Body of pancreas (tissue), 4 donors: ENCODE results near the gene PIWIL1. TPM values are rescaled to one million over a fixed set of nuclear protein-coding genes. Genes with fewer than 3 reads are reported as not detected.

ENCODE experiments used
- ATAC-seq: fragments of 150-250 bp; one replicate; pipeline ENCODE4 v1.9.1; 2016
- DNase-seq, 4 donors: peaks; one replicate each; pipeline ENCODE4 v3.0.0-alpha.2; 2019
- H3K27ac ChIP-seq, 4 donors: fragments of 200-600 bp; sonication (generic); 1 replicate in 3 of 4; 2 replicates in 1 of 4; pipeline versions ENCODE4 v1.5.1 to v1.6.1; 2016 to 2019; ENCODE audit warnings: mild to moderate bottlenecking in 1 of 4, mixed read lengths in 1 of 4, moderate library complexity in 1 of 4
- H3K27me3 ChIP-seq, 2 donors: fragments of 200-600 bp; sonication (generic); one replicate each; pipeline ENCODE4 v1.6.0; 2016; ENCODE audit warnings: mild to moderate bottlenecking in 1 of 2
- H3K36me3 ChIP-seq, 2 donors: fragments of 200-600 bp; sonication (generic); replicated peaks in 1 of 2; 2 replicates each; pipeline ENCODE4 v1.5.1; 2016; ENCODE audit warnings: low read depth in 2 of 2; ENCODE audit not compliant: insufficient read depth in 1 of 2
- H3K4me1 ChIP-seq: fragments of 200-600 bp; sonication (generic); one replicate; pipeline ENCODE4 v1.6.0; 2016
- H3K4me3 ChIP-seq, 2 donors: fragments of 200-600 bp; sonication (generic); 1 replicate in 1 of 2; 2 replicates in 1 of 2; pipeline ENCODE4 v1.5.1; 2016 to 2019
- H3K9me3 ChIP-seq, 3 donors: fragments of 200-600 bp; sonication (generic); 1 replicate in 2 of 3; 2 replicates in 1 of 3; pipeline ENCODE4 v1.5.1; 2016
- CTCF ChIP-seq, 7 experiments: fragments of 450-650 bp in 4 of 7; fragments of 200-600 bp in 3 of 7; sonication (generic) in 3 of 7; IDR thresholded peaks; one replicate each; pipeline ENCODE4 v1.5.1; 2016 to 2019; ENCODE audit warnings: antibody characterized with exemption in 7 of 7
- POLR2A ChIP-seq, 3 donors: fragments of 450-650 bp; IDR thresholded peaks; one replicate each; pipeline ENCODE4 v1.6.1; 2016; ENCODE audit warnings: antibody characterized with exemption in 3 of 3, mild to moderate bottlenecking in 2 of 3
- whole genome bisulfite sequencing, 2 donors: methylation state at CpG; one replicate each; pipeline ENCODE4 v1.1.5; 2017; 5-methylcytosine and 5-hydroxymethylcytosine counted together
- intact Hi-C: fragments of 100-400 bp; cut with DNase I; formaldehyde crosslinking; loops from one replicate; pipeline ENCODE4 v1.15.1; 2023
- total RNA-seq, 2 donors: library from RNA; depleted of rRNA; stranded (reverse); fragments of >200 nt; gene quantifications; one replicate each; pipeline ENCODE4 v1.1.0, GENCODE V29; 2016

PIWIL1 gene
- total RNA-seq, 2 donors from 2014 or later, result not detected

GRCh38 chr12:130366159-130366558 is 28.5 kb downstream of the PIWIL1 start:
- no peaks in the 10 kb centered on the region for H3K27me3 ChIP-seq
- intact Hi-C loops, result no loop called here
- no peak overlapping the region for H3K4me3 ChIP-seq
- no peak for DNase-seq
- H3K36me3 ChIP-seq, result no peaks in the 10 kb centered on the region
- no peaks in the 10 kb centered on the region for H3K9me3 ChIP-seq
- TF ChIP-seq POLR2A (IDR thresholded peaks at IDR 0.05), result no peak
- no peak for TF ChIP-seq CTCF (IDR thresholded peaks at IDR 0.05)
- H3K4me1 ChIP-seq, result no peaks in the 10 kb centered on the region
- ATAC-seq, result no peak
- 62 to 74% methylated on average over 7 of the region's 7 CpGs for WGBS, 2 donors
- H3K27ac ChIP-seq, result no peak overlapping the region

- TF ChIP-seq CTCF (IDR thresholded peaks at IDR 0.05) (no peak), POLR2A (IDR thresholded peaks at IDR 0.05) (no peak)
- Histone ChIP-seq H3K9me3 (no peaks in the 10 kb centered on the region), H3K36me3 (no peaks in the 10 kb centered on the region), H3K4me3 (no peak overlapping the region), H3K27me3 (no peaks in the 10 kb centered on the region), H3K27ac (no peak overlapping the region), H3K4me1 (no peaks in the 10 kb centered on the region)
- intact Hi-C loops, result no loop called here
- 61 to 72% methylated on average over 2 of the region's 2 CpGs for WGBS, 2 donors
- ATAC-seq (no peak), DNase-seq (no peak)
These were observed 29.3 kb downstream of the PIWIL1 start for GRCh38 chr12:130367003-130367402.

- TF ChIP-seq CTCF (IDR thresholded peaks at IDR 0.05) (no peak), POLR2A (IDR thresholded peaks at IDR 0.05) (no peak)
- no peak for ATAC-seq
- no peak for DNase-seq
- no peaks in the 10 kb centered on the region for H3K36me3 ChIP-seq
- intact Hi-C loops, result no loop called here
- no peaks in the 10 kb centered on the region for H3K4me1 ChIP-seq
- no peak overlapping the region for H3K4me3 ChIP-seq
- 83 to 85% methylated on average over 13 of the region's 13 CpGs for WGBS, 2 donors
- no peaks in the 10 kb centered on the region for H3K9me3 ChIP-seq
- no peak overlapping the region for H3K27ac ChIP-seq
- no peaks in the 10 kb centered on the region for H3K27me3 ChIP-seq
These were observed 29.8 kb downstream of the PIWIL1 start for GRCh38 chr12:130367523-130367922.

GRCh38 chr12:130369816-130370215 is 32.1 kb downstream of the PIWIL1 start:
- Histone ChIP-seq H3K27me3 (no peaks in the 10 kb centered on the region), H3K36me3 (no peaks in the 10 kb centered on the region), H3K4me1 (no peaks in the 10 kb centered on the region), H3K27ac (no peak overlapping the region), H3K9me3 (no peaks in the 10 kb centered on the region), H3K4me3 (no peak overlapping the region)
- intact Hi-C loops, result no loop called here
- TF ChIP-seq POLR2A (IDR thresholded peaks at IDR 0.05) (no peak), CTCF (IDR thresholded peaks at IDR 0.05) (no peak)
- ATAC-seq (no peak), DNase-seq (no peak)
- WGBS, 2 donors, result 62 to 76% methylated on average over 4 of the region's 4 CpGs

- no peak for DNase-seq
- H3K27me3 ChIP-seq, result no peaks in the 10 kb centered on the region
These were observed 33.6 kb downstream of the PIWIL1 start for GRCh38 chr12:130371296-130371695.

More at GRCh38 chr12:130371296-130371695, 33.6 kb downstream of the PIWIL1 start:
- no peak for ATAC-seq
- TF ChIP-seq CTCF (IDR thresholded peaks at IDR 0.05), result no peak
- no peak for TF ChIP-seq POLR2A (IDR thresholded peaks at IDR 0.05)
- H3K36me3 ChIP-seq, result no peaks in the 10 kb centered on the region
- intact Hi-C loops, result no loop called here
- H3K27ac ChIP-seq, result no peak overlapping the region
- H3K4me3 ChIP-seq, result no peak overlapping the region
- no peaks in the 10 kb centered on the region for H3K4me1 ChIP-seq
- WGBS, 2 donors, result 9 to 10% methylated on average over 5 of the region's 5 CpGs
- no peaks in the 10 kb centered on the region for H3K9me3 ChIP-seq
